Spleen (tissue), 11 donors: ENCODE results near the gene CYP4F11. TPM values are rescaled to one million over a fixed set of nuclear protein-coding genes. Genes with fewer than 3 reads are reported as not detected.

Experiments used
- DNase-seq: peaks from one replicate; pipeline ENCODE4 v3.0.0-alpha.2; 2020
- H3K27ac ChIP-seq, 8 donors: fragments of 200-600 bp; sonication (generic) in 7 of 8; 1 replicate in 4 of 8; 2 replicates in 4 of 8; pipeline versions ENCODE4 v1.5.0 to v1.8.0; 2016 to 2021; ENCODE audit warnings: inconsistent platforms in 4 of 8, mild to moderate bottlenecking in 4 of 8, moderate library complexity in 1 of 8
- H3K27me3 ChIP-seq, 7 donors: fragments of 200-600 bp; sonication (generic) in 6 of 7; replicated peaks in 1 of 7; 1 replicate in 4 of 7; 2 replicates in 3 of 7; pipeline versions ENCODE4 v1.5.0 to v1.8.0; 2016 to 2021; ENCODE audit warnings: inconsistent platforms in 3 of 7, mild to moderate bottlenecking in 1 of 7
- H3K36me3 ChIP-seq, 6 donors: fragments of 200-600 bp; sonication (generic) in 5 of 6; 1 replicate in 4 of 6; 2 replicates in 2 of 6; pipeline versions ENCODE4 v1.5.0 to v1.8.0; 2016 to 2021; ENCODE audit warnings: inconsistent platforms in 2 of 6
- H3K4me1 ChIP-seq, 6 donors: fragments of 200-600 bp; sonication (generic) in 5 of 6; 1 replicate in 3 of 6; 2 replicates in 3 of 6; pipeline versions ENCODE4 v1.5.0 to v1.8.0; 2016 to 2021; ENCODE audit warnings: inconsistent platforms in 3 of 6
- H3K4me3 ChIP-seq, 8 donors: fragments of 200-600 bp; sonication (generic) in 7 of 8; 1 replicate in 4 of 8; 2 replicates in 4 of 8; pipeline versions ENCODE4 v1.5.0 to v1.8.0; 2016 to 2021; ENCODE audit warnings: inconsistent platforms in 4 of 8, mild to moderate bottlenecking in 4 of 8, moderate library complexity in 2 of 8
- H3K9me3 ChIP-seq, 8 donors: fragments of 200-600 bp; sonication (generic) in 7 of 8; 1 replicate in 4 of 8; 2 replicates in 4 of 8; pipeline versions ENCODE4 v1.5.0 to v1.8.0; 2016 to 2021; ENCODE audit warnings: inconsistent platforms in 4 of 8
- CTCF ChIP-seq, 11 experiments: fragments of 200-600 bp in 7 of 11; fragments of 450-650 bp in 4 of 11; sonication (generic) in 4 of 11; IDR thresholded peaks in 8 of 11; conservative IDR thresholded peaks in 3 of 11; 1 replicate in 7 of 11; 2 replicates in 4 of 11; pipeline versions ENCODE4 v1.4.0 to v1.8.0; 2016 to 2021; ENCODE audit warnings: antibody characterized with exemption in 11 of 11, inconsistent platforms in 4 of 11, mild to moderate bottlenecking in 1 of 11
- POLR2A ChIP-seq, 3 donors: fragments of 450-650 bp; IDR thresholded peaks; one replicate each; pipeline ENCODE4 v1.5.1; 2017; ENCODE audit warnings: antibody characterized with exemption in 3 of 3, mild to moderate bottlenecking in 1 of 3
- POLR2AphosphoS5 ChIP-seq, 3 donors: sonication (generic); formaldehyde crosslinking; IDR thresholded peaks; one replicate each; pipeline ENCODE4 v1.5.1; 2017; ENCODE audit warnings: antibody characterized with exemption in 3 of 3
- WGBS, 5 donors: extraction: QIAGEN DNeasy Blood & Tissue Kit in 3 of 5; methylation state at CpG; one replicate each; pipeline versions ENCODE4 v1.1.5 to v1.1.7; 2013 to 2018; 5-methylcytosine and 5-hydroxymethylcytosine counted together
- intact Hi-C: fragments of 100-400 bp; cut with DNase I; formaldehyde crosslinking; loops from one replicate; pipeline ENCODE4 v1.15.0; 2023; ENCODE audit warnings: low total_unique reads
- polyA plus RNA-seq, 3 donors: library from polyadenylated mRNA; stranded (reverse); fragments of 200-250 nt; gene quantifications; one replicate each; pipeline ENCODE4 v1.2.1, GENCODE V29; 2013
- total RNA-seq, 7 donors: library from RNA; depleted of rRNA in 3 of 7; stranded (reverse); fragments of >200 nt in 3 of 7; fragmentation: NEBNext Ultra II Directional in 4 of 7; extraction: Animal tissue kit (Norgen Biotek cat#: 25700) in 4 of 7; gene quantifications; one replicate each; pipeline versions ENCODE4 v1.1.0 to v1.2.1, GENCODE V29; 2016 to 2021
- donor health status: healthy with polysubstance abuse.
- donor health status: DM: no; HTN: no; CAD: no; lungs with moderate emphysema.
- donor health status: DM: no; HTN: no; CAD: no.
- donor health status: Bipolar disorder and iron deficiency.
- donor health status: healthy.
- donor health status: DM: no; HTN: no; CAD: no.
- donor health status: DM: yes; HTN: yes; CAD: no.

Gene CYP4F11
- total and polyA plus RNA-seq, 10 donors: 0.07 to 4.9 (median 1.7) TPM; not detected in 2

GRCh38 chr19:15945301-15945700 lies 11.0 kb upstream of the CYP4F11 start:
- TF ChIP-seq CTCF (IDR thresholded peaks at IDR 0.05 in 8 of 11, conservative IDR thresholded peaks at IDR 0.05 in 3 of 11) (no peak), POLR2AphosphoS5 (IDR thresholded peaks at IDR 0.05) (no peak)
- 39 to 53% (median 48%) methylated on average over 4 of the region's 4 CpGs for WGBS, 5 donors
- Histone ChIP-seq H3K4me3 (no peak overlapping the region), H3K27me3 (peaks cover 0 to 24% (median 0%) of the 10 kb centered on the region in 7 donors), H3K4me1 (no peaks in the 10 kb centered on the region), H3K36me3 (no peaks in the 10 kb centered on the region), H3K27ac (no peak overlapping the region), H3K9me3 (peaks cover 3 to 37% (median 22%) of the 10 kb centered on the region in 8 donors)
- DNase-seq: no peak
- intact Hi-C loops: no loop called here

- intact Hi-C loops: no loop called here
- H3K9me3 ChIP-seq: peaks cover 3 to 36% (median 21%) of the 10 kb centered on the region in 8 donors
- H3K36me3 ChIP-seq: no peaks in the 10 kb centered on the region
- H3K27ac ChIP-seq: no peak overlapping the region
- no peaks in the 10 kb centered on the region for H3K4me1 ChIP-seq
- no peak overlapping the region for H3K4me3 ChIP-seq
- H3K27me3 ChIP-seq: peaks cover 0 to 22% (median 0%) of the 10 kb centered on the region in 7 donors
- TF ChIP-seq POLR2A (IDR thresholded peaks at IDR 0.05): no peak
- no peak for TF ChIP-seq POLR2AphosphoS5 (IDR thresholded peaks at IDR 0.05)
- TF ChIP-seq CTCF (IDR thresholded peaks at IDR 0.05 in 8 of 11, conservative IDR thresholded peaks at IDR 0.05 in 3 of 11): no peak
- WGBS, 5 donors: 60 to 68% (median 66%) methylated on average over 4 of the region's 4 CpGs
- no peak for DNase-seq
Measured at GRCh38 chr19:15944401-15944800, 10.1 kb upstream of the CYP4F11 start.

GRCh38 chr19:15937771-15938170 lies 3.4 kb upstream of the CYP4F11 start:
- DNase-seq: no peak
- no peak for TF ChIP-seq POLR2A (IDR thresholded peaks at IDR 0.05)
- no peak for TF ChIP-seq POLR2AphosphoS5 (IDR thresholded peaks at IDR 0.05)
- no peak for TF ChIP-seq CTCF (IDR thresholded peaks at IDR 0.05 in 8 of 11, conservative IDR thresholded peaks at IDR 0.05 in 3 of 11)
- WGBS, 5 donors: 48 to 70% (median 63%) methylated on average over 2 of the region's 2 CpGs
- H3K4me1 ChIP-seq: peaks cover 0 to 8% (median 1%) of the 10 kb centered on the region in 6 donors
- no peak overlapping the region for H3K27ac ChIP-seq
- no peaks in the 10 kb centered on the region for H3K36me3 ChIP-seq
- H3K4me3 ChIP-seq: no peak overlapping the region
- intact Hi-C loops: no loop called here
- peaks cover 0 to 20% (median 3%) of the 10 kb centered on the region in 7 donors for H3K27me3 ChIP-seq
- H3K9me3 ChIP-seq: peaks cover 0 to 19% (median 6%) of the 10 kb centered on the region in 8 donors

GRCh38 chr19:15936950-15937349 lies 2.6 kb upstream of the CYP4F11 start:
- H3K4me3 ChIP-seq: no peak overlapping the region
- peaks cover 0 to 15% (median 3%) of the 10 kb centered on the region in 7 donors for H3K27me3 ChIP-seq
- no peaks in the 10 kb centered on the region for H3K36me3 ChIP-seq
- no peak overlapping the region for H3K27ac ChIP-seq
- 40 to 93% (median 86%) methylated on average over 1 to 2 of the region's 2 CpGs for WGBS, 5 donors
- peaks cover 0 to 19% (median 6%) of the 10 kb centered on the region in 8 donors for H3K9me3 ChIP-seq
- H3K4me1 ChIP-seq: peaks cover 0 to 8% (median 1%) of the 10 kb centered on the region in 6 donors
- intact Hi-C loops: no loop called here
- DNase-seq: no peak
- TF ChIP-seq POLR2AphosphoS5 (IDR thresholded peaks at IDR 0.05): no peak

GRCh38 chr19:15936173-15936572 lies 1.8 kb upstream of the CYP4F11 start:
- intact Hi-C loops: no loop called here
- Histone ChIP-seq H3K36me3 (no peaks in the 10 kb centered on the region), H3K27me3 (peaks cover 0 to 15% (median 4%) of the 10 kb centered on the region in 7 donors), H3K4me1 (peaks cover 0 to 8% (median 1%) of the 10 kb centered on the region in 6 donors), H3K4me3 (no peak overlapping the region), H3K27ac (no peak overlapping the region), H3K9me3 (peaks cover 0 to 19% (median 6%) of the 10 kb centered on the region in 8 donors)
- DNase-seq: no peak
- 71 to 84% (median 79%) methylated on average over 3 of the region's 3 CpGs for WGBS, 5 donors
- TF ChIP-seq POLR2A (IDR thresholded peaks at IDR 0.05) (no peak), CTCF (IDR thresholded peaks at IDR 0.05 in 8 of 11, conservative IDR thresholded peaks at IDR 0.05 in 3 of 11) (no peak), POLR2AphosphoS5 (IDR thresholded peaks at IDR 0.05) (no peak)
